ENCODE measurements around the gene ATP8B4.

DNA sequence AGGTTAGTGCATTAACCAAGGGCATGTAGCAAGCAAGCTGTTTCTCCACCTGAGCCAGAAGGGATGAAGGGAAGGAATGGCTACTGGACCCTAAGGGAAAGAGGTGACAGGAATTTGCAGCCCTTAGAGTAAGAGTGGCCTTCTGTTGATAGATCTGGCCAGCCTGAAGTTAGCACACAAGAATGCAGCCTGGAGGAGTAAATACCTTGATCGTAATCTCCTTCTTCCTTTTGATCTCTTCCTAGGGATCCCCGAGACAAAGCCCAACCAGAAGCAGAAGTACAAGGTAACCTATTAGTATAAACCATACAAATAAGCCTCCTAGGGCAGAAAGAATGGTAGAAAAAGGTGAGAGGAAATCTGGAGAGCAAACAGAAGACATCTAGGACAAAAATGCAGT is 134.6 kb downstream of the ATP8B4 start:
- no peak for TF ChIP-seq NFRKB (IDR thresholded peaks at IDR 0.05)
- TF ChIP-seq FOXA1 (IDR thresholded peaks at IDR 0.05) = no peak
- TF ChIP-seq ARNT (IDR thresholded peaks at IDR 0.05) = no peak
- TF ChIP-seq, protein P1, sequence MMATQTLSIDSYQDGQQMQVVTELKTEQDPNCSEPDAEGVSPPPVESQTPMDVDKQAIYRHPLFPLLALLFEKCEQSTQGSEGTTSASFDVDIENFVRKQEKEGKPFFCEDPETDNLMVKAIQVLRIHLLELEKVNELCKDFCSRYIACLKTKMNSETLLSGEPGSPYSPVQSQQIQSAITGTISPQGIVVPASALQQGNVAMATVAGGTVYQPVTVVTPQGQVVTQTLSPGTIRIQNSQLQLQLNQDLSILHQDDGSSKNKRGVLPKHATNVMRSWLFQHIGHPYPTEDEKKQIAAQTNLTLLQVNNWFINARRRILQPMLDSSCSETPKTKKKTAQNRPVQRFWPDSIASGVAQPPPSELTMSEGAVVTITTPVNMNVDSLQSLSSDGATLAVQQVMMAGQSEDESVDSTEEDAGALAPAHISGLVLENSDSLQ (IDR thresholded peaks at IDR 0.05) = no peak
- no peak for TF ChIP-seq SP1 (IDR thresholded peaks at IDR 0.05)

All from HEK293T (cell line).